Peyer's patch (tissue), 4 donors: ENCODE results near the gene GRIN3B.

ENCODE experiments used
- CTCF ChIP-seq, 6 experiments: fragments of 450-650 bp in 4 of 6; fragments of 200-600 bp in 2 of 6; sonication (generic) in 1 of 6; IDR thresholded peaks; one replicate each; pipeline ENCODE4 v1.5.1; 2017 to 2019; ENCODE audit warnings: antibody characterized with exemption in 6 of 6, mild to moderate bottlenecking in 3 of 6, moderate library complexity in 1 of 6
- POLR2A ChIP-seq, 2 donors: fragments of 450-650 bp; IDR thresholded peaks; one replicate each; pipeline ENCODE4 v1.5.1; 2017; ENCODE audit warnings: antibody characterized with exemption in 2 of 2, mild to moderate bottlenecking in 2 of 2, moderate library complexity in 2 of 2

DNA sequence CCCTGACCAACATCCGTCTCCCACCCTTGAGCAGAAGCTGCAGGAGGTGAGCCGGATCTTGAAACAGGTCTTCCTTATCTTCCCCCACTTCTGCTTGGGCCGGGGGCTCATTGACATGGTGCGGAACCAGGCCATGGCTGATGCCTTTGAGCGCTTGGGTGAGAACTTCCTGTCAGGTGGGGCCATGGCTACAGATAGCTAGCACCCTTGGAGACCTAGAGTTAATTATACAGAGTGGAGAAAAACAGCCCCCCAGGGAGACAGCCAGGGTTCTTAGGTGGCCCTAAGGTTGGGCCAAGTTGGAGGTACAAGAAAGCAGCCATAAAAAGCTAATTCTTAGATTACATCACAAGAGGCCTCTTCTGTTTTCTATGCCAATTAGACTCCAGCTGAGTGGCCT, 57.9 kb downstream of the GRIN3B start:
- TF ChIP-seq POLR2A (IDR thresholded peaks at IDR 0.05), result no peak
- TF ChIP-seq CTCF (IDR thresholded peaks at IDR 0.05), result no peak
